Measurements from ENCODE around the gene CEP72.

Gene CEP72

DNA sequence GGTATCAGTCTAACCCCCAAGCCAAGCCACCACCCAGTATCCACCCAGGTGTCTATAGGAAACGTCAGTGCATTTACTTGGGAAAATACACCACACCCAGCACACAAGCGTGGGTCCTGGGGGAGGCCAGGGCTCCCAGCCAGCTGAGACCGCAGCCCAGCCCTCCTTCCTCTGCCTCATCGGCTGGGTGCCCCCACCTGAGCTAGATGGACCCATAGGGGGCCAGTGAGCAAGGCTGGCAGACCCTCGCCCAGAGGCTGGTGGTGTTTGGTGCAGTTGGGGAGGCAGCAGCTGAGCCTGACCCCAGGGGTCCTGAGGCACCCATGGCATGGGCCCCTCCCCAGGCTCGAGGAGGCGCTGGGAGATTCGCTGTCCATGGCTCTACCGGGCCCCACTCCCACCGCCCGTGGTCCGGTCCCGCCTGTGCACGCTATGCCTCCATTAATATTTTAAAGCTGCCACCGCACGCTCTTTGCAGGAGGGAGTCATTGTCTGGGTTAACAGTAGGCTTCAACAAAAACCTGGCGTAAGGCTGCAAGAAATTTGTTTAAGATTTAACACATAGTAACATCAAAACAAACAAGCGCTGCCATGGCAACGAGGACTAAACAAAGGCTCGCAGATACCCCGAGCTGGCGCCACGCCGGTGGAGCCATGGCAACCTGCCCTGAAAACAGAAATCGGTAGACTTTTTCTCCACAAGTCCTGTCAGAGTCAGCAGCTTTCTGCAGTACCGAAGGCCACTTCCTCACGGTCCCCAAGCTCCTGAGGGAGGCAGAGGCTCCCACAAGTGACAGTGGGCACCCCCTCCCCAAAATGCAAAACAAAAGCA, 60.4 kb downstream of the CEP72 start:
- no peak overlapping the region for H3K4me3 ChIP-seq (ENCODE audit: low read length)
- peaks cover 5% of the 10 kb centered on the region for H3K36me3 ChIP-seq (replicated peaks; ENCODE audit: low read depth, low read length)
- H3K79me2 ChIP-seq (ENCODE audit: low read length): no peaks in the 10 kb centered on the region
- no peak overlapping the region for H3K4me2 ChIP-seq (ENCODE audit: low read length)
- peaks cover 14% of the 10 kb centered on the region for H3K27me3 ChIP-seq (ENCODE audit: low read depth, low read length)
- peaks cover 19% of the 10 kb centered on the region for H3K4me1 ChIP-seq (ENCODE audit: low read length)
- no peak overlapping the region for H3K27ac ChIP-seq (ENCODE audit: low read length)
- no peak overlapping the region for H2AFZ ChIP-seq (ENCODE audit: low read depth, low read length)
- H3K9me3 ChIP-seq (ENCODE audit: insufficient read depth, low read length): no peaks in the 10 kb centered on the region
- H4K20me1 ChIP-seq (ENCODE audit: insufficient read depth, low read length): peaks cover 7% of the 10 kb centered on the region; the same call in 1 of the 2 replicates
- H3K9ac ChIP-seq (ENCODE audit: low read length): no peak overlapping the region
- TF ChIP-seq, protein P1, sequence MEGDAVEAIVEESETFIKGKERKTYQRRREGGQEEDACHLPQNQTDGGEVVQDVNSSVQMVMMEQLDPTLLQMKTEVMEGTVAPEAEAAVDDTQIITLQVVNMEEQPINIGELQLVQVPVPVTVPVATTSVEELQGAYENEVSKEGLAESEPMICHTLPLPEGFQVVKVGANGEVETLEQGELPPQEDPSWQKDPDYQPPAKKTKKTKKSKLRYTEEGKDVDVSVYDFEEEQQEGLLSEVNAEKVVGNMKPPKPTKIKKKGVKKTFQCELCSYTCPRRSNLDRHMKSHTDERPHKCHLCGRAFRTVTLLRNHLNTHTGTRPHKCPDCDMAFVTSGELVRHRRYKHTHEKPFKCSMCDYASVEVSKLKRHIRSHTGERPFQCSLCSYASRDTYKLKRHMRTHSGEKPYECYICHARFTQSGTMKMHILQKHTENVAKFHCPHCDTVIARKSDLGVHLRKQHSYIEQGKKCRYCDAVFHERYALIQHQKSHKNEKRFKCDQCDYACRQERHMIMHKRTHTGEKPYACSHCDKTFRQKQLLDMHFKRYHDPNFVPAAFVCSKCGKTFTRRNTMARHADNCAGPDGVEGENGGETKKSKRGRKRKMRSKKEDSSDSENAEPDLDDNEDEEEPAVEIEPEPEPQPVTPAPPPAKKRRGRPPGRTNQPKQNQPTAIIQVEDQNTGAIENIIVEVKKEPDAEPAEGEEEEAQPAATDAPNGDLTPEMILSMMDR (IDR thresholded peaks at IDR 0.05; ENCODE audit: low read depth, low read length): no peak
- no peak for TF ChIP-seq EZH2phosphoT487 (IDR thresholded peaks at IDR 0.05; ENCODE audit: low read depth)

DNA sequence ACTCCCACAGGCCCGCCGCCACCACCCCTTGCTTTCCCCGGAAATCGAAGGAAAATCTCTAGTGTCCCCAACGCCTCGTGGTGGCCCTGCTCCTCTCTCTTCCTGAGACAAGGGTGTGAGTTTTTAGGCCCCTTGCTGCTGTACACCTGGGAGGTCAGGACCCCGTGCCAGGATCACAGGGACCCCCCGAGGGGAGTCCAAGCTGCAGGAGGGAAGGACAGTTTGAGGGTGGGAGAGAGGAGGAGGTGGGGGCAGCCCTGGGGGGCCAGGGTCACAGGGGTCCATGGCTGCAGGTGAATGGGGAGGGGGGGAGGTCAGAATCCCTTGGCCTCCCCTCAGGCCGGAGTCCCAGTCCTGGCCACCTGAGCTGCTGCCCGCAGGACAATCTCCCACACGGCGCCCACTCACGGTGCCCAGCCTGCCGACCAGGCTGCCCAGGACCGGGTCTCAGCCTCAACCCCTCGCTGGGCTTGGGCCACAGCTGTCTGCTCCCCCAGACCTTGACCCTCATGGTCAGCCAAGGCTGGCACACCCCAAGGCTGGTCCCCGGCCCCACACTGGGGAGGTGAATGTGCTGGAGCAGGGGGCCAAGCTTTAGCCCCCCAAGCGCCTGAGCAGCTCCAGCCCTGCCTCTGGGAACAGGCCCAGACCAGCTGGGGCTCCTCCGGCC, 61.2 kb downstream of the CEP72 start:
- H3K36me3 ChIP-seq (replicated peaks; ENCODE audit: low read depth, low read length): peaks cover 5% of the 10 kb centered on the region
- no peaks in the 10 kb centered on the region for H3K79me2 ChIP-seq (ENCODE audit: low read length)
- no peak overlapping the region for H3K4me3 ChIP-seq (ENCODE audit: low read length)
- H3K9ac ChIP-seq (ENCODE audit: low read length): no peak overlapping the region
- no peak overlapping the region for H3K27ac ChIP-seq (ENCODE audit: low read length)
- no peak overlapping the region for H2AFZ ChIP-seq (ENCODE audit: low read depth, low read length)
- no peaks in the 10 kb centered on the region for H3K9me3 ChIP-seq (ENCODE audit: insufficient read depth, low read length)
- H3K27me3 ChIP-seq (ENCODE audit: low read depth, low read length): peaks cover 14% of the 10 kb centered on the region
- H3K4me2 ChIP-seq (ENCODE audit: low read length): no peak overlapping the region
- H4K20me1 ChIP-seq (ENCODE audit: insufficient read depth, low read length): peaks cover 7% of the 10 kb centered on the region; the same call in 1 of the 2 replicates
- TF ChIP-seq EZH2phosphoT487 (IDR thresholded peaks at IDR 0.05; ENCODE audit: low read depth): no peak
- TF ChIP-seq, protein P1 (IDR thresholded peaks at IDR 0.05; ENCODE audit: low read depth, low read length): no peak
- H3K4me1 ChIP-seq (ENCODE audit: low read length): peaks cover 19% of the 10 kb centered on the region

DNA sequence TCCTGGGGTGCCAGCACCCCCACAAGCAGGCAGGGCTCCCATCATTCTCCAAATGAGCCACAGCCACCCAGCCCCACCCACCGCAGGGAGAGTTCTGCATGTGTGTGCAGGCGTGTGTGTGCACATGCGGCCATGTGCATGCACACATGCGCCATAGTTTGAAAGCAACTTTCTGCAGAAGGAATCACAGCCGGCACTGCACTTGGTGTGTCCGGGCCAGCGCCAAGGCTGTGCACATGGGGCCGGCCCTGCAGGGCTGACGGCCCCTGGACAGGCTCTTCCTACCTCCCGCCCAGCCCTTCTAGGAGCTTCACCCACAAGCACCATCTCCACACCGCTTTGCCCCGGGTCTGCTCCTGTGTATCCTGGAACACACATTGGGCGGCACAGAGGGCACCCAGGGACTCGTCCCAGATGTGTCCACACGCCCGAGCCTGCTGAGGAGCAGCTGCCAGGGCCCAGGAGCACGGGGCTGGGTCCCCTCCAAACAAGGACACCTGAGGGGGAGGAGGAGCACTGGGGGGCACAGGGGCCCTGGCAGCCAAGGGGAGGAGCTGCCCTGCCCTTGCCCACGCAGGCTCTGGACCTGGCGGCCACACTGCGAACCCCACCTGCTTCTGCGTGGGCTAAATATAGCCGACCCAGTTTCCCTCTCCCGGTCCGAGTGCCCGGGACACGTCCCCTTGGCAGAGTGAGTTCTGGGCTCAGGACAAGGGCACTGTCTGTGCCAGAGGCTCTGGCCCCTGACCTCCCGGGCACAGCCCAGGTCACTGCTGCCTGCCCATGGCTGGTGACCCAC, 61.9 kb downstream of the CEP72 start:
- Histone ChIP-seq H4K20me1 (ENCODE audit: insufficient read depth, low read length) (peaks cover 7% of the 10 kb centered on the region; the same call in 1 of the 2 replicates), H3K36me3 (replicated peaks; ENCODE audit: low read depth, low read length) (no peaks in the 10 kb centered on the region), H3K4me1 (ENCODE audit: low read length) (peaks cover 19% of the 10 kb centered on the region), H3K4me3 (ENCODE audit: low read length) (no peak overlapping the region), H3K79me2 (ENCODE audit: low read length) (no peaks in the 10 kb centered on the region), H2AFZ (ENCODE audit: low read depth, low read length) (no peak overlapping the region), H3K9me3 (ENCODE audit: insufficient read depth, low read length) (no peaks in the 10 kb centered on the region), H3K27ac (ENCODE audit: low read length) (no peak overlapping the region), H3K27me3 (ENCODE audit: low read depth, low read length) (peaks cover 14% of the 10 kb centered on the region), H3K4me2 (ENCODE audit: low read length) (no peak overlapping the region), H3K9ac (ENCODE audit: low read length) (no peak overlapping the region)
- TF ChIP-seq, protein P1 (IDR thresholded peaks at IDR 0.05; ENCODE audit: low read depth, low read length): no peak
- TF ChIP-seq EZH2phosphoT487 (IDR thresholded peaks at IDR 0.05; ENCODE audit: low read depth): no peak

Data from OCI-LY3 (cell line).